GM12873 (cell line): ENCODE results near the gene COX10.

Source experiments
- TF ChIP-seq, protein P1 (sequence below): IDR thresholded peaks from 2 replicates; pipeline ENCODE4 v1.5.1; 2012; ENCODE audit warnings: low read depth, mild to moderate bottlenecking, moderate library complexity, low read length, control low read depth; ENCODE audit not compliant: insufficient read depth; ENCODE audit errors: missing control alignments

COX10 gene

DNA sequence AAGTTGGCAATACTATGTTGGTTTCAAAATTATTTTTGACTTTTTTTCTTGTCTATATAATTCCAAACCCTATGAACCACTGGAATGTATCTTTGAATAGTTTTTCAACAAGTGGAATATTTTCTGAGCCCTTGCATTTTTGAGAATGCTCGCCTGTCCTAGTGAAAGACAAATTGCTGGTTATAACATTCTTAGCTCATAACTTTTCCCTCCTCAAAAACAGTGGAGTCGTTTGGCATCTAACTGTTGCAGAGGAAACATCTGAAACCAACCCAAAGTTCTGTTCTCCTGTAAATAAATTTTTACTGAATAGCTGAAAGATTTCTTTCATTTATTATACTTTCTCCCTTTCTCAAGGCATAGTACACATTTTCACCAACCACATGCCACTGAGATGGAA lies 11.3 kb upstream of the COX10 start:
- TF ChIP-seq, protein P1, sequence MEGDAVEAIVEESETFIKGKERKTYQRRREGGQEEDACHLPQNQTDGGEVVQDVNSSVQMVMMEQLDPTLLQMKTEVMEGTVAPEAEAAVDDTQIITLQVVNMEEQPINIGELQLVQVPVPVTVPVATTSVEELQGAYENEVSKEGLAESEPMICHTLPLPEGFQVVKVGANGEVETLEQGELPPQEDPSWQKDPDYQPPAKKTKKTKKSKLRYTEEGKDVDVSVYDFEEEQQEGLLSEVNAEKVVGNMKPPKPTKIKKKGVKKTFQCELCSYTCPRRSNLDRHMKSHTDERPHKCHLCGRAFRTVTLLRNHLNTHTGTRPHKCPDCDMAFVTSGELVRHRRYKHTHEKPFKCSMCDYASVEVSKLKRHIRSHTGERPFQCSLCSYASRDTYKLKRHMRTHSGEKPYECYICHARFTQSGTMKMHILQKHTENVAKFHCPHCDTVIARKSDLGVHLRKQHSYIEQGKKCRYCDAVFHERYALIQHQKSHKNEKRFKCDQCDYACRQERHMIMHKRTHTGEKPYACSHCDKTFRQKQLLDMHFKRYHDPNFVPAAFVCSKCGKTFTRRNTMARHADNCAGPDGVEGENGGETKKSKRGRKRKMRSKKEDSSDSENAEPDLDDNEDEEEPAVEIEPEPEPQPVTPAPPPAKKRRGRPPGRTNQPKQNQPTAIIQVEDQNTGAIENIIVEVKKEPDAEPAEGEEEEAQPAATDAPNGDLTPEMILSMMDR: no peak

DNA sequence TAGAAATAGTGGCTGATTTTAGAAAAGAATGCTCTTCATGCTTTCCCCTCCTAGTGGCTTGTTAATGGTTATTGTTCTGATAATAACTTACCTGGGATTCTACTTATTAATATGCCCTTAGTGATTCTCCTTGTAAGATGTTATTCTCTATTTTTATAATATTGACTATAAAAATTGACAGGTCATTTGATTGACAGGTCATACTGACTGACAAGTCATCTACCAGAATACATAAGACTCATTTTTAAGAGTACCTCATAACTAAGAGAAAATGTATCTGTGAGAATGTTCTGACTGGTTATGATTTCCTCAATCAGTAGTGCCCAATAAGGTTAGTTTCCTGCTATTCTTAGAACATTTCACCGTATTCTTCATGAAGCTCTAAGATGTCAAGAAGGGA lies 8.6 kb upstream of the COX10 start:
- TF ChIP-seq, protein P1: no peak

DNA sequence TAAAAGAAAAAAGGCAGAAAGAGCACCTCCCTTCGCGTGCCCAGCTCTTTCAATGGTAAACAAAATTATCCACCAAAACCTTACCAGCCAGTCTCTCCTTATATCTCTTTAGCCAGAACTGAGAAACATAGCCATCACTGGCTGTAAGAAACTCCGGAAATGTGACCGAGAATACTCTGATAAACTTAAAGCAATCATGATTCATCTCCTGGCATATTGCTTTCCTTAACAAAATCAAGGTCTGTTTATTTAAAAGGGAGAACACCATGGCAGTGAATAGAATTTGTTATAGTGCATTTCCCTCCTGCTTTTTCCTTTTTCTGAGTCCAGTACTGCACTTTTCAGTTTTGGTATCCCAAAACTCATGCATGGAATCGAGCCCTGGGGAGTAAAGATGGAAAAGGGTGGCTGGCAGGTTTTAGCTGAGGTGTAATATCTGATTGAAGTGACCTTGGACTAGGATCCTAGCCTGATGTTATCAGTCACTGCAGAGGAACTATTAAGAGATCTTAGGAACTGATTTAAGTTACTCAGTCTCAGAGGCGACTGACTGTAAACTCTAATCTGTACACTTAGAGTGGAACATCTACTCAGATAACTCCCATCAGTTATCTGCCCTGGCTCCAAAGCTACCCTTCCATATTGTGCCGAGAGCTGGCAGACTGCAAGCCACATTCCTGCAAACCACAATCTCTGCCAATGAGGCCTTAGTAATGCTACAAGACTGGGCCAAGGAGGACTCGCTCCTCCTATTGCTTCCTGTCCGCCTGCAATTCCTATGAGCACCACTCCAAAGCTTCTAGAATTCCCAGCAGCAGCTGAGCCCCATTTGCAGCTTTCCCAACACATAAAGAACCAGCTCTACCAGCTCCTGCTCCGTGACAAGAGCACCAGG lies 7.4 kb upstream of the COX10 start:
- TF ChIP-seq, protein P1: no peak

DNA sequence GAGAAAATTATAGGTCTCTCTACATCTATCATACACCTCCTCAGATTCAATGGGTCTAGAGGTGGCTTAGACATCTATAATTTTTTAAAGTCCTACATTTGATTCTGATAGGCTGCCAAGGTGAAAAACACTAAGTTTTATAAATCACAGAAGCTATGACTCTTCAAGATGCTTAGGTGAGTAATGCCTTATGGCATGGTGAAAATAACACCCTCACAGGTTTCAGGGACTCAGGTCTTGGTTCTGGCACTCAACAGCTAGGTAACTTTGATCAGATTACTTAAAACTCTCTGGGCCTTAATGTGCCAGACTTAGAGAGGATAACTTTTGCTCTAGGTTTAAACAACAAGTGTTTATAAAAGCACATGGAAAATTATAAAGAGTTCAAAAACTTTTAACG lies 2.0 kb upstream of the COX10 start:
- TF ChIP-seq, protein P1: no peak

DNA sequence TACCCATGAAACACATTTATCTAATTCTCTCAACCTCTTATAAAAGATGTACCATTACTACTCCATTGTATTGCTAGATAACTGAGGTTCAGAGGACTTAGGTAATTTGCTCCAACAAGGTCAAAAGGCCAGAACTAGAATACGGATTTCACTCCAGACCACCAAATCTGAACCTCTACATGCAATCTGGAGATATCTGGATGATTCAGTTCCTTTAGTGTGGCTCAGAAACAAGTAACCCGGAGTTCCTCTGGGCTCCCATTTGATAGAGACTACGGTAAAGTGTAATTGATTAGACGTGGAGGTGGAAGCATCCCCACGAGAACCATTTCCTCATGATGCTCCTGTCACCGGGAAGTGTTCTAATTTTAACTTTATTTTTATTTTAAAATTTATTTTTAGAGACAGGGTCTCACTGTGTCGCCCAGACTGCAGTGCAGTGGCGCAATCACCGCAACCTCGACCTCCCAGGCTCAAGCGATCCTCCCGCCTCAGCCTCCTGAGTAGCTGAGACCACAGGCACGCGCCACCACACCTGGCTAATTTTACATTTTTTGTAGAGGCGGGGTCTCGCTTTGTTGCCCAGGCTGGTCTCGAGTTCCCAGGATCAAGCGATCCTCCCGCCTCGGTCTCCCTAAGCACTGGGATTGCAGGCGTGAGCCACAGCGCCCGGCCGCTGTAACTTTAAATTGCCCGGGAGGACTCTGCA lies 608 bp upstream of the COX10 start:
- TF ChIP-seq, protein P1: no peak

DNA sequence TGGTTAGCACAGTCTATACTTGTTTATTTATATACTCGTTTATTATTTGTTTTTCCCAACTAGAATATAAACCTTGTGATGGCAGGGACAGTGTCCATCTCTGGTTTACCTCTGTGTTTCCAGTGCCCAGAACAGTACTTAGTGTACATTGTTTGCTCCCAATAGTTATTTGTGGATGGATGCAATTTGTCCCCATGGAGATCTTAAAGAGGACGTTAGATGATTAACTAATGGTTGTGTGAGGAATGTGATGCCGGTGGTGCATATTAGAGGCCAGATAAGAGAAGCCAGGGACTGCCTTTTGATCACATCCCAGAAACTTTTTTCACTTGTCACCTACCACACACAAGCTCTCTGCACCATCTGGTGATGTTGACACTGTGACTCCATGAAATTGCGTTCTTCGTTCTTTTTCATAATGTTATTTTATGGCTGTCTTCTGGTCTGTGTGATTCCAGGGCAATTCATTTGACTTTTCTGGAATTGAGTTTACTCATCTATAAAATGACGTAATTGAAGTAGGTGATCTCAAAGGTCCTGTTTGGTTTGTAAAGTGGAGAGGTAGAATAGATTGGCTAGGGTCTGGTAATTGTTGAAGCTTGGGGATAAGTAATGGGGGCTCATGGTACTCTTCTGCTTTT lies 1.2 kb downstream of the COX10 start:
- TF ChIP-seq, protein P1: no peak

DNA sequence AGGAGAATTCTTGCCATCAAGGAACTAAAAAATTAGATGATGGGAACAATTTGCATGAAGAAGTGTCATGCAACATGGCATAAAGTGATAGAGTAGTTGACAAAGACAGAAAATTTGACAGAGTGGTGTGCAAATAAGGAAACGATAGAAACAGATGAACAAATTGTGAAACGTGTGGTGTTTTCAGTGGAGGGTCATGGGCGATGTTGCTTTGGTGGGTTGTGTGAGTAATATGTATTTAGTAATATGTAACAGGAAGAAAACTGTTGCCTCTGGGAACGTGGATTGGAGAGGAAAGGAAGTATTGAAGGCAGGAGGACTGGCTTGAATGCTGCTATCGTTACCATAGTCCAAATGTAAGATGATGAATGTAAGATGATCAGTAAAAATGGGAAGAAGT lies 3.6 kb downstream of the COX10 start:
- TF ChIP-seq, protein P1: no peak
